GM12872 (cell line): ENCODE data around the gene LONRF2.

Experiments used
- TF ChIP-seq, protein P1 (sequence below): IDR thresholded peaks from 3 replicates; pipeline ENCODE4 v1.5.1; 2011; ENCODE audit warnings: low read depth, mild to moderate bottlenecking, low read length, moderate library complexity; ENCODE audit not compliant: insufficient read depth

LONRF2 gene

DNA sequence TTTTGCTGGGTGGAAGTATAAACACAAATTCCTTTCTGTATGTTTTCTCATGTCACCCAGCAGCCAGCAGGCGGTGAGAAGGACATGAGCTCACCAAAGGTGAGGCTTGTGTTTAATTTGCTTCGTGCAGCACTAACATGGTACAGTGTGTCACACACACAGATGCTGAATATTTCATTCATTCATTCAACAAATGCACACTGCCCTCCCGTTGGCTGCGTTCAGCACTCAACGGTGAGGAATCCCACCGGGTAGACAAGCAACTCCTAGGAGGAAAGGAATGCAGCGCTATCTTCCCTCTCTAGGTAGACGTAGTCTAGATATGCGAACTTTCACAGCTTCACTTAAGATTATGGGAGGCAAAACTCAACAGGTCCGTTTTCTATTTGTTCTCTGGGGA is 85.1 kb downstream of the LONRF2 start:
- TF ChIP-seq, protein P1, sequence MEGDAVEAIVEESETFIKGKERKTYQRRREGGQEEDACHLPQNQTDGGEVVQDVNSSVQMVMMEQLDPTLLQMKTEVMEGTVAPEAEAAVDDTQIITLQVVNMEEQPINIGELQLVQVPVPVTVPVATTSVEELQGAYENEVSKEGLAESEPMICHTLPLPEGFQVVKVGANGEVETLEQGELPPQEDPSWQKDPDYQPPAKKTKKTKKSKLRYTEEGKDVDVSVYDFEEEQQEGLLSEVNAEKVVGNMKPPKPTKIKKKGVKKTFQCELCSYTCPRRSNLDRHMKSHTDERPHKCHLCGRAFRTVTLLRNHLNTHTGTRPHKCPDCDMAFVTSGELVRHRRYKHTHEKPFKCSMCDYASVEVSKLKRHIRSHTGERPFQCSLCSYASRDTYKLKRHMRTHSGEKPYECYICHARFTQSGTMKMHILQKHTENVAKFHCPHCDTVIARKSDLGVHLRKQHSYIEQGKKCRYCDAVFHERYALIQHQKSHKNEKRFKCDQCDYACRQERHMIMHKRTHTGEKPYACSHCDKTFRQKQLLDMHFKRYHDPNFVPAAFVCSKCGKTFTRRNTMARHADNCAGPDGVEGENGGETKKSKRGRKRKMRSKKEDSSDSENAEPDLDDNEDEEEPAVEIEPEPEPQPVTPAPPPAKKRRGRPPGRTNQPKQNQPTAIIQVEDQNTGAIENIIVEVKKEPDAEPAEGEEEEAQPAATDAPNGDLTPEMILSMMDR: no peak

DNA sequence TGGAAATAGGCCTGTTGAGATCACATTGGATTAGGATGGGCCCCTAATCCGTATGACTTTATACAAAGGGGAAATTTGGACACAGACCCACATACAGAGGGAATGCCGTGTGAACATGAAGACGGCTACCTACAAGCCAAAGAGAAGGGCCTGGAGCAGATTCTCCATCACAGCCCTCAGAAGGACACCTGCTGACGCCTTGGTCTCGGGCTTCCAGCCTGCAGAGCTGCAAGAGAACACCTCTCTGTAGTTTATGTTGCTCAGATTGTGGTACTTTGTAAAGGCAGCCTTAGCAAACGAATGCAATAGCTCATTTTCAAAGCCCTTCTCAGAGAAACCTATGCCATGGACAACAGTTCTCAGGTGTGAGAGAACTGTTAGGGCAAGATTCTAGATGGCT is 86.1 kb downstream of the LONRF2 start:
- TF ChIP-seq, protein P1: no peak

DNA sequence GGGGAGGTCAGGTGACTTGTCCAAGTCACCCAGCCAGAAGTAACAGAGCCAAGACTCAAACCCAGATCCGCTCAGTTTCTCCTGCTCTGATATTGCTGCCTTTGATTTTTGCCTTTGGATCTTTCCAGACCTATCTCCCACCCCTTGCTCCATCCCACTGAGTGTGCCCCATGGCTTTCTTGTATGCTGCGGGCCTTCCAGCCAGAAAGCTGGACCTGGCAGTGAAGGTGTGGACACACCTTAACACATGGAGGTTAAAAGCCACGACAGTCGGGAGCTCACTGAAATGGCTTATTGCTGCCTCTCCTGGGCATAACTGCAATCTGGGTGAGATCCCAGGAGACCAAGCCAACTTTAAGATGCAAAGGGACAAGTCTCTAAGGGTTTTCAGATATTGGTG is 86.7 kb downstream of the LONRF2 start:
- TF ChIP-seq, protein P1: no peak

DNA sequence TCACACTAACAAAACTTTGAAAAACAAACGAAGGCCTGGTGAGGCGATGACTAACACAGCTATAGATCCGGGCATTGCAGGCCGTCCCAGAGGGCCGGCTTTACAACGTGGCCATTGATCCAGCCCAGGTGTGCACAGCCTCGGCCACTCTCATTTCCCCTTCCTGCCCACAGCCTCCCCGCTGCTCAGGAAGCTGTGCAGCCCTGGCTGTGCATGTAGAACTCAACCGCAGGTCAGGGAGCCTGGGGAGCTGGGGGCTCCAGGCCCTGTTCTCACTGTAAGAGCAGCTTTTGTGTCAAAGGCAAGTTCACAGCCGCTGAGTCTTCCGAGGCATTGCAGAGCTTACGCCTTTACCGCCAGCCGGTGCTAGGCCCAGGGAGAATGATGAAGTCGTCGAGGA is 87.2 kb downstream of the LONRF2 start:
- TF ChIP-seq, protein P1: no peak

DNA sequence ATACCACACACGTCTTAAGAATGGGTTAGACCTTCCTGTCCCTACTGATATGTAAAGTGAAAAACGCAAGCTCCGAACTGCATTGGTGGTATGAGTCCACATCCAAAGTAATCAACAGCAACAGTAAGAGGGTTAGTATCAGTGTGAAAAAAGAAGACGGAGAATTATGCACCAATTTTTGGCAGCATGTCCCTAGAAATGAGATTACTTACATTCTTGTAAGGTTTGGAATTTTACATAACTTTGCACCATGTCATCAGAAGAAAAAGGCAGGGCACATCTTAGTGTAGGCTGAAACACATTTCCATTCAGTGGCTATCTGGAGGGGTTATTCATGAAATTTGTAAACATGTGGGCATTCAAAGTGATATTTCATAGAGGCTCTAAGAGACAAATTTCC is 88.2 kb downstream of the LONRF2 start:
- TF ChIP-seq, protein P1: no peak

DNA sequence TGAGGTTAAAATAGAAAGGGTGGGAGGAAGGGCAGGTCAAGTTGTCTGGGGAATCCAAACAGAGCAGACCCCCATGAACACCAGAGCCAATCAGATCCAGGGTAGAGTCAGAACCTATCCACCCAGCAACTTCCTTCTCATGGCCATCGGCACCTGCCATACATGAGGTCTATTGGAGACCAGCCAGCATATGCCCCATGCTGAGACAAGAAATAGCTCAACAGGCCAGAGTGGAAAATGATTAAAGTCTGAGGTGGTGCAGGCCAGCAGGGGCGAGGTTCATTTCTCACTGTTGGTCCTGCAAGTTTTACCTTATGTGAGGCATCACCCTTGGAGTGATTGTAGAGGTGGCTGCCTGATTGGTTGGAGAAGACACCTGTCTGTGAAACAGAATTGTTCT is 89.2 kb downstream of the LONRF2 start:
- TF ChIP-seq, protein P1: no peak

DNA sequence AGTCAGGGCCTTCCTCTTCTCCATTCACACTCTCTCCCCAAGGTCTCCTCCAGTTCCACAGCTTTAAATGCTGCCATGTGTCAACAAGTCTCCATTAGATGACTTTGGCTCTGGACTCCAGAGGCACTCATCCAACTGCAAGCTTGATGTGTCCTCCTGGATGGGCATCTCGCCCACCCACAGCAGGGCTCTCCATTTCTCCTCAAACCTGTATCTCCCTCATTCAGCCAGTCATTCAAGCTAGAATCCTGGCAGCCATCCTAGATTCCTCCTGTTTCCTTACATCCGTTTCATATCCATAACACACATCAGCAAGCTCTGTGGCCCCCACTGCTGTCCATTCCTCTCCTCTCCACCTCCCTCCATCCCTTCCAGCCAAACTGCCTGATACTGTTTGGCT is 91.5 kb downstream of the LONRF2 start:
- TF ChIP-seq, protein P1: no peak

DNA sequence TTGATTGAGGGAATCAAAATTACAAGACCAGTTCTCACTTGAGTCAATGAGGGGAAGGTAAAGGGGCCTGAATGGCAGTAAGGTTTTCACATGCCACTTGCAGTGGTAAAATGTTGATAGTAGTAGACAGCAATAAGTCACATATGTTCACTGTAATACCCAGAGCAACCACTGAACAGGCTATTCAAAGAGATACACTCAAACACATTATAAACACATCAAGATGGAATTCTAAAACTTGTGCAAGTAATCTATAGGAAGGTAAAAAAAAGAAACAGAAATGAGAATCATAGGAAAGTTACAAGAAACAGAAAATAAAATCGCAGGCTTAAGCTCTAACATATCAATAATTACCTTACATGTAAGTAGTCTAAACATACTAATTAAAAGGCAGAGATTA is 93.3 kb downstream of the LONRF2 start:
- TF ChIP-seq, protein P1: peak; percentile 10; the same call in 1 of the 3 replicates
